Gastroesophageal sphincter (tissue), 3 donors: ENCODE measurements around the gene MAPK8IP2.

Experiments used
- EP300 ChIP-seq: sonication (generic); formaldehyde crosslinking; IDR thresholded peaks from one replicate; pipeline ENCODE4 v1.6.1; 2017; ENCODE audit warnings: antibody characterized with exemption, mild to moderate bottlenecking
- POLR2A ChIP-seq, 2 donors: fragments of 450-650 bp; IDR thresholded peaks; one replicate each; pipeline ENCODE4 v1.6.1; 2017; ENCODE audit warnings: antibody characterized with exemption in 2 of 2, mild to moderate bottlenecking in 2 of 2, moderate library complexity in 1 of 2
- TF ChIP-seq, protein P1 (sequence below), 4 experiments: fragments of 200-600 bp in 2 of 4; fragments of 450-650 bp in 2 of 4; sonication (generic) in 1 of 4; IDR thresholded peaks; one replicate each; pipeline ENCODE4 v1.5.1; 2017 to 2019; ENCODE audit warnings: antibody characterized with exemption in 4 of 4, mild to moderate bottlenecking in 2 of 4, moderate library complexity in 2 of 4

DNA sequence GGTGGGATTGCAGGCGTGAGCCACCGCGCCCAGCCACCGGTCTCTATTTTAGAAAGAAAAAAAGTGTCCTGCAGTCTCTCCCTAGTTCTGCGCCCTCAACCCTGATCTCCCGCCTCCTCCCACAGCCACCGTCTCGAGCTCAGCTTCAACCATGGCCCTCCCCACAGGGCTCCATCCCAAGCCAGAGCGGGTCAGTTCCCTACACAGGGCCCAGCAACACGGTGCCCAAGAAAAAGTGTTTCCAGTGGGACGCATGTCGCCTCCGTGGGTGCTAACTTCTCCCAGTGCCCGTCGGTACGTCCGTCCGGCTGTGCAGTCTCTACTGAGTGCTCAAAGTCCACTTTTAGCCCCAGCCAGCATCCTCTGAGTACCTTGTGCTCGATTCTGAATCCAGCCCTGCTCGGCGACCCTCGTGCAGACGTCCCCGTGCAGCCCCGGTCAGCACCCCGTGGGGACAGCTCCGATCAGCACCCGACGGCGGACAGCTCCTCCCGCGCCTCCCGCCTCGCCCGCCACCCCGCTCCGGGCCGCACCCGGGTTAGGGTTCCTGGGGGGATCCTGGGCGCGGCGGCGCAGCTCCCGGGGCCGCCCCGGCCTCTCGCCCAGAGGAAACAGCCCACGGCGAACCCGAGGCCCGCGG lies 657 bp upstream of the MAPK8IP2 start:
- TF ChIP-seq EP300 (no peak), POLR2A (IDR thresholded peaks at IDR 0.05) (no peak)
- TF ChIP-seq, protein P1, sequence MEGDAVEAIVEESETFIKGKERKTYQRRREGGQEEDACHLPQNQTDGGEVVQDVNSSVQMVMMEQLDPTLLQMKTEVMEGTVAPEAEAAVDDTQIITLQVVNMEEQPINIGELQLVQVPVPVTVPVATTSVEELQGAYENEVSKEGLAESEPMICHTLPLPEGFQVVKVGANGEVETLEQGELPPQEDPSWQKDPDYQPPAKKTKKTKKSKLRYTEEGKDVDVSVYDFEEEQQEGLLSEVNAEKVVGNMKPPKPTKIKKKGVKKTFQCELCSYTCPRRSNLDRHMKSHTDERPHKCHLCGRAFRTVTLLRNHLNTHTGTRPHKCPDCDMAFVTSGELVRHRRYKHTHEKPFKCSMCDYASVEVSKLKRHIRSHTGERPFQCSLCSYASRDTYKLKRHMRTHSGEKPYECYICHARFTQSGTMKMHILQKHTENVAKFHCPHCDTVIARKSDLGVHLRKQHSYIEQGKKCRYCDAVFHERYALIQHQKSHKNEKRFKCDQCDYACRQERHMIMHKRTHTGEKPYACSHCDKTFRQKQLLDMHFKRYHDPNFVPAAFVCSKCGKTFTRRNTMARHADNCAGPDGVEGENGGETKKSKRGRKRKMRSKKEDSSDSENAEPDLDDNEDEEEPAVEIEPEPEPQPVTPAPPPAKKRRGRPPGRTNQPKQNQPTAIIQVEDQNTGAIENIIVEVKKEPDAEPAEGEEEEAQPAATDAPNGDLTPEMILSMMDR (IDR thresholded peaks at IDR 0.05) = no peak
